Measurements from ENCODE around the gene COX5B.
"Not testable (repeated sequence)": the region's sequence is repeated elsewhere in the genome, so short reads cannot be mapped to it uniquely, and the experiment has no call there.

Gene COX5B

GRCh38 chr2:97675430-97676113 is 29.7 kb downstream of the COX5B start:
- DNase-seq, result peak; percentile 88

- no peak for DNase-seq
Observed at GRCh38 chr2:97676620-97677019, 30.8 kb downstream of the COX5B start.

DNA sequence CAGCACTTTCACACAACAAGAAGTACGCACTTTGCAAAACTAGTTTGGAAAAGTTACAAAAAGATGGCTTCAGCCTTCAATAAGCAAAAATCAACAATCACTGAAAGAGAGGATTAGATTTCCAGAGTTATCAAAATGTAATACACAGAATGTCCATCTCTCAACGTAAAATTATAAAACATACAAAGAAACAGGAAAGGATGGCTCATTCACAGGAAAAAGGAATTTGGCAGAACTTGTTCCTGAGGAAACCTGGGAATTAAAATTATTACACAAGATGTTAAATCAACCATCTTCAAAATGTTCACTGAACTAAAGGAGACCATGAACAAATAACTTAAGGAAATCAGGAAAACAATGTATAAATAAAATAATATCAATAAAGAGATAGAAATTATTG is 31.6 kb downstream of the COX5B start:
- no peak for DNase-seq

- no peak for DNase-seq
Observed at GRCh38 chr2:97678298-97678697, 32.4 kb downstream of the COX5B start.

GRCh38 chr2:97687235-97687634 is 41.4 kb downstream of the COX5B start:
- not testable (repeated sequence) for DNase-seq

DNA sequence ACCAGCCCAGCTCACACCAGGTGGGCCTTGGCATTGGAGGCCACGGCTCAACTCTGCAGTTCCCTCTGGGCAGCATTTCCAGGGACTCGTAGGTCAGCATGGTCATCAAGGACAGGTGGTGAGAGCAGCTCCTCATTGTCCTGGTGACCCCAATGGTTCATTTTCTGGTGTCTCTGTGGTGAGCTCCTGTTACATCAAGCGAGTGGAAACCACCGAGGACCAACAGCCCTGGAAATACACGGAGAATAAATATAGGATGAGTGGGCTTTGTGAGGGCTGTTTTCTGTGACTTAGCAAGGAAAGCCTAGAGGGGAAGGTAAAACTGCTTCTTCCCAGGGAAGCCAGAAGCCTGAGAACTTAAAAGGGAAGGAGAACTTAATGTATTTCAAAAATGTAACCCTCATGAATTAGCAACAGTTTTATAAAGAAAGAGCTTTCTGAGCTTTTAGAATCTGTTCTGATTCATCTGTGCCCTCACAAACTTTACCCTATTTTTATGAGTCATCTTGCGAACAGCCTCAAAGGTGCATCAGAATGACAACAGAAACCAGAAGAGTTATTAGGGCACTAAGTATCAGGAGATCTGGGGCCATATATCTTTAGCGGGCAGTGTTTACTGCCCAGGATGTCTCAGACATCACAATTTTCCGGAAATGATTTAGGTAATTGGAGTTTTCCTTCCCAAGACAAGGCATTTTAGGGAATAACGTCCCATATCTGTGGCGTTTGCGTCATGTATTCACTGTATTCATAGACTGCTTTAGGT is 42.4 kb downstream of the COX5B start:
- no peak for DNase-seq

DNA sequence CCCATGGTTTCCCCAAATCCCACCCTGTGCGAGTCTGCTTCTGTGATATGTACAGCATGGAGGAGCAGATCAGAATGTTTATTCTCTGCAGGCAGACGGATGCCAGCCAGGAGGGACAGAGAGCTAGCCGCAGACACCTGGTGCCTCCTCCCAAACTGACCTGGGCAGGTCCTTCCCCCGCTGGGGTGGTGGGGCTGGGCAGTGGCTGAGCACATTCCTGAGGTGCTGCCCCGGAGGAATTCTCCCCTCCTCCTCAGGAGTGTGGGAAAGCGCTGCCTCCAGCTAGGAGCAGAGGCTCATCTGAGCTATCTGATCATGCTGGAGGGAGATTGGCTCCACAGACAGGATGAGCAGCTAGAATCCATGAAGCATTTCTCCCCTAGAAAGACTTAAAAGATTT is 45.3 kb downstream of the COX5B start:
- DNase-seq, result no peak

GRCh38 chr2:97693476-97693875 is 47.6 kb downstream of the COX5B start:
- no peak for DNase-seq

- no peak for DNase-seq
Observed at GRCh38 chr2:97695744-97696143, 49.9 kb downstream of the COX5B start.

- DNase-seq, result peak; percentile 84
Observed at GRCh38 chr2:97697252-97698235, 51.7 kb downstream of the COX5B start.

Measured in NCI-H345 (cell line).